ENCODE results near the gene TBKBP1. TPM values are rescaled to one million over a fixed set of nuclear protein-coding genes. Genes with fewer than 3 reads are reported as not detected.
"Not testable (repeated sequence)": the region's sequence is repeated elsewhere in the genome, so short reads cannot be mapped to it uniquely, and the experiment has no call there.

Gene TBKBP1
- total RNA-seq, 8 experiments from 2014 or later: 7.0 to 14.1 (median 10.8) TPM

- in situ Hi-C loops (cut with MboI; ENCODE audit: low pct_unique_long_range_greater_than_20kb in 2 of 9, low sequenced_read_pairs in 9 of 9, unreplicated experiment in 9 of 9): no loop called here
- no peak for ATAC-seq (replicated peaks in 6 of 8)
- peaks cover 0 to 3% of the 10 kb centered on the region in 2 donors for H3K4me1 ChIP-seq (replicated peaks in 1 of 2)
- WGBS, 10 experiments: 63 to 100% (median 72%) methylated on average over 1 to 3 of the region's 3 CpGs; no CpG with 5 or more reads in 3 of the 10 experiments
- no peak overlapping the region for H3K27ac ChIP-seq
- no peak overlapping the region for H3K4me3 ChIP-seq
Measured at GRCh38 chr17:47735536-47736011, 41.6 kb downstream of the TBKBP1 start.

- peak in 1 of 8 experiments; percentile 37 for ATAC-seq (replicated peaks in 6 of 8)
- whole genome bisulfite sequencing, 10 experiments: 20 to 80% (median 56%) methylated on average over 1 to 8 of the region's 17 CpGs; no CpG with 5 or more reads in 2 of the 10 experiments
- Histone ChIP-seq H3K4me3 (no peak overlapping the region), H3K27ac (no peak overlapping the region), H3K4me1 (replicated peaks in 1 of 2) (peaks cover 0 to 3% of the 10 kb centered on the region in 2 donors)
- in situ Hi-C loops (cut with MboI; ENCODE audit: low pct_unique_long_range_greater_than_20kb in 2 of 9, low sequenced_read_pairs in 9 of 9, unreplicated experiment in 9 of 9): no loop called here
Measured at GRCh38 chr17:47736501-47737495, 42.8 kb downstream of the TBKBP1 start.

- no peak overlapping the region for H3K4me3 ChIP-seq
- WGBS, 10 experiments: 61 to 100% (median 81%) methylated on average over 1 to 6 of the region's 7 CpGs
- H3K27ac ChIP-seq: no peak overlapping the region
- in situ Hi-C loops (cut with MboI; ENCODE audit: low pct_unique_long_range_greater_than_20kb in 2 of 9, low sequenced_read_pairs in 9 of 9, unreplicated experiment in 9 of 9): no loop called here
- ATAC-seq (replicated peaks in 6 of 8): no peak
- H3K4me1 ChIP-seq (replicated peaks in 1 of 2): peaks cover 0 to 3% of the 10 kb centered on the region in 2 donors
Measured at GRCh38 chr17:47738178-47738577, 44.2 kb downstream of the TBKBP1 start.

GRCh38 chr17:47739150-47739549, 45.2 kb downstream of the TBKBP1 start:
- Histone ChIP-seq H3K27ac (no peak overlapping the region), H3K4me3 (no peak overlapping the region), H3K4me1 (replicated peaks in 1 of 2) (no peaks in the 10 kb centered on the region)
- 0 to 91% (median 66%) methylated on average over 1 to 5 of the region's 8 CpGs; no CpG with 5 or more reads in 2 of the 10 experiments for WGBS, 10 experiments
- ATAC-seq (replicated peaks in 6 of 8): no peak
- in situ Hi-C loops (cut with MboI; ENCODE audit: low pct_unique_long_range_greater_than_20kb in 2 of 9, low sequenced_read_pairs in 9 of 9, unreplicated experiment in 9 of 9): no loop called here

GRCh38 chr17:47739945-47740344, 46.0 kb downstream of the TBKBP1 start:
- in situ Hi-C loops (cut with MboI; ENCODE audit: low pct_unique_long_range_greater_than_20kb in 2 of 9, low sequenced_read_pairs in 9 of 9, unreplicated experiment in 9 of 9); ATAC-seq (replicated peaks in 6 of 8); H3K4me1 ChIP-seq (replicated peaks in 1 of 2); H3K4me3 ChIP-seq; H3K27ac ChIP-seq: not testable (repeated sequence)
- 52 to 100% (median 79%) methylated on average over 2 to 11 of the region's 12 CpGs for WGBS, 10 experiments

- Histone ChIP-seq H3K4me1 (replicated peaks in 1 of 2) (no peaks in the 10 kb centered on the region), H3K4me3 (no peak overlapping the region), H3K27ac (no peak overlapping the region)
- ATAC-seq (replicated peaks in 6 of 8): no peak
- 49 to 100% (median 65%) methylated on average over 1 to 11 of the region's 11 CpGs for WGBS, 10 experiments
- in situ Hi-C loops (cut with MboI; ENCODE audit: low pct_unique_long_range_greater_than_20kb in 2 of 9, low sequenced_read_pairs in 9 of 9, unreplicated experiment in 9 of 9): no loop called here
Measured at GRCh38 chr17:47741109-47741792, 47.3 kb downstream of the TBKBP1 start.

- no peak overlapping the region for H3K27ac ChIP-seq
- no peaks in the 10 kb centered on the region for H3K4me1 ChIP-seq (replicated peaks in 1 of 2)
- ATAC-seq (replicated peaks in 6 of 8): no peak
- in situ Hi-C loops (cut with MboI; ENCODE audit: low pct_unique_long_range_greater_than_20kb in 2 of 9, low sequenced_read_pairs in 9 of 9, unreplicated experiment in 9 of 9): no loop called here
- no peak overlapping the region for H3K4me3 ChIP-seq
- WGBS, 10 experiments: 34 to 100% (median 67%) methylated on average over 1 to 7 of the region's 9 CpGs
Measured at GRCh38 chr17:47741793-47742145, 47.8 kb downstream of the TBKBP1 start.

- H3K4me3 ChIP-seq: no peak overlapping the region
- in situ Hi-C loops (cut with MboI; ENCODE audit: low pct_unique_long_range_greater_than_20kb in 2 of 9, low sequenced_read_pairs in 9 of 9, unreplicated experiment in 9 of 9): no loop called here
- peak in 7 of 8 experiments; percentile 37 to 81 (median 62) for ATAC-seq (replicated peaks in 6 of 8)
- H3K27ac ChIP-seq: no peak overlapping the region
- 20 to 90% (median 66%) methylated on average over 1 to 5 of the region's 26 CpGs; no CpG with 5 or more reads in 4 of the 10 experiments for WGBS, 10 experiments
- H3K4me1 ChIP-seq (replicated peaks in 1 of 2): no peaks in the 10 kb centered on the region
Measured at GRCh38 chr17:47742319-47743181, 48.6 kb downstream of the TBKBP1 start.

- WGBS, 10 experiments: 26 to 81% (median 56%) methylated on average over 1 to 11 of the region's 22 CpGs; no CpG with 5 or more reads in 2 of the 10 experiments
- ATAC-seq (replicated peaks in 6 of 8): no peak
- Histone ChIP-seq H3K4me1 (replicated peaks in 1 of 2) (no peaks in the 10 kb centered on the region), H3K4me3 (no peak overlapping the region), H3K27ac (no peak overlapping the region)
- in situ Hi-C loops (cut with MboI; ENCODE audit: low pct_unique_long_range_greater_than_20kb in 2 of 9, low sequenced_read_pairs in 9 of 9, unreplicated experiment in 9 of 9): no loop called here
Measured at GRCh38 chr17:47744168-47745036, 50.4 kb downstream of the TBKBP1 start.

GRCh38 chr17:47745037-47745380, 51.0 kb downstream of the TBKBP1 start:
- in situ Hi-C loops (cut with MboI; ENCODE audit: low pct_unique_long_range_greater_than_20kb in 2 of 9, low sequenced_read_pairs in 9 of 9, unreplicated experiment in 9 of 9): no loop called here
- no peak overlapping the region for H3K27ac ChIP-seq
- ATAC-seq (replicated peaks in 6 of 8): no peak
- WGBS, 10 experiments: 0 to 90% (median 85%) methylated on average over 1 to 4 of the region's 10 CpGs; no CpG with 5 or more reads in 7 of the 10 experiments
- H3K4me3 ChIP-seq: no peak overlapping the region
- no peaks in the 10 kb centered on the region for H3K4me1 ChIP-seq (replicated peaks in 1 of 2)

- 8 to 90% (median 60%) methylated on average over 1 to 3 of the region's 3 CpGs; no CpG with 5 or more reads in 1 of the 10 experiments for WGBS, 10 experiments
- Histone ChIP-seq H3K4me1 (replicated peaks in 1 of 2) (no peaks in the 10 kb centered on the region), H3K27ac (no peak overlapping the region), H3K4me3 (no peak overlapping the region)
- in situ Hi-C loops (cut with MboI; ENCODE audit: low pct_unique_long_range_greater_than_20kb in 2 of 9, low sequenced_read_pairs in 9 of 9, unreplicated experiment in 9 of 9): no loop called here
- ATAC-seq (replicated peaks in 6 of 8): no peak
Measured at GRCh38 chr17:47751471-47751870, 57.5 kb downstream of the TBKBP1 start.

- WGBS, 10 experiments: 0 to 33% (median 0%) methylated on average over 1 of the region's 1 CpG; no CpG with 5 or more reads in 4 of the 10 experiments
- no peak for ATAC-seq (replicated peaks in 6 of 8)
- in situ Hi-C loops (cut with MboI; ENCODE audit: low pct_unique_long_range_greater_than_20kb in 2 of 9, low sequenced_read_pairs in 9 of 9, unreplicated experiment in 9 of 9): no loop called here
- Histone ChIP-seq H3K4me1 (replicated peaks in 1 of 2) (no peaks in the 10 kb centered on the region), H3K4me3 (no peak overlapping the region), H3K27ac (no peak overlapping the region)
Measured at GRCh38 chr17:47757386-47757785, 63.4 kb downstream of the TBKBP1 start.

Measured in motor neuron (in vitro differentiated cells).